ENCODE data around the gene CASK.

The CASK gene

GRCh38 chrX:41881166-41881565 is 42.2 kb downstream of the CASK start:
- in situ Hi-C loops (cut with HindIII; ENCODE audit: low sequenced_read_pairs): no loop called here
- no peak overlapping the region for H3K4me3 ChIP-seq (ENCODE audit: low read depth, low read length)
- DNase-seq (ENCODE audit: low read depth): no peak
- TF ChIP-seq CTCF (IDR thresholded peaks at IDR 0.05; ENCODE audit: low read depth, low read length, missing control alignments): no peak

GRCh38 chrX:41877167-41877566 is 46.2 kb downstream of the CASK start:
- in situ Hi-C loops (cut with HindIII; ENCODE audit: low sequenced_read_pairs): no loop called here
- no peak for TF ChIP-seq CTCF (IDR thresholded peaks at IDR 0.05; ENCODE audit: low read depth, low read length, missing control alignments)
- H3K4me3 ChIP-seq (ENCODE audit: low read depth, low read length): no peak overlapping the region
- DNase-seq (ENCODE audit: low read depth): no peak

- peak; percentile 4 for DNase-seq (ENCODE audit: low read depth)
- H3K4me3 ChIP-seq (ENCODE audit: low read depth, low read length): no peak overlapping the region
- in situ Hi-C loops (cut with HindIII; ENCODE audit: low sequenced_read_pairs): no loop called here
- no peak for TF ChIP-seq CTCF (IDR thresholded peaks at IDR 0.05; ENCODE audit: low read depth, low read length, missing control alignments)
Measured at GRCh38 chrX:41875142-41875541, 48.2 kb downstream of the CASK start.

GRCh38 chrX:41870719-41871151 is 52.6 kb downstream of the CASK start:
- DNase-seq (ENCODE audit: low read depth): no peak
- in situ Hi-C loops (cut with HindIII; ENCODE audit: low sequenced_read_pairs): no loop called here
- TF ChIP-seq CTCF (IDR thresholded peaks at IDR 0.05; ENCODE audit: low read depth, low read length, missing control alignments): no peak
- H3K4me3 ChIP-seq (ENCODE audit: low read depth, low read length): no peak overlapping the region

- in situ Hi-C loops (cut with HindIII; ENCODE audit: low sequenced_read_pairs): no loop called here
- DNase-seq (ENCODE audit: low read depth): no peak
- H3K4me3 ChIP-seq (ENCODE audit: low read depth, low read length): no peak overlapping the region
- no peak for TF ChIP-seq CTCF (IDR thresholded peaks at IDR 0.05; ENCODE audit: low read depth, low read length, missing control alignments)
Measured at GRCh38 chrX:41868392-41868977, 54.9 kb downstream of the CASK start.

- no peak overlapping the region for H3K4me3 ChIP-seq (ENCODE audit: low read depth, low read length)
- no peak for TF ChIP-seq CTCF (IDR thresholded peaks at IDR 0.05; ENCODE audit: low read depth, low read length, missing control alignments)
- in situ Hi-C loops (cut with HindIII; ENCODE audit: low sequenced_read_pairs): no loop called here
- no peak for DNase-seq (ENCODE audit: low read depth)
Measured at GRCh38 chrX:41863343-41864203, 59.8 kb downstream of the CASK start.

Data from astrocyte of the cerebellum (primary cell).